Measurements from ENCODE around the gene TMEM88.

TMEM88 gene

DNA sequence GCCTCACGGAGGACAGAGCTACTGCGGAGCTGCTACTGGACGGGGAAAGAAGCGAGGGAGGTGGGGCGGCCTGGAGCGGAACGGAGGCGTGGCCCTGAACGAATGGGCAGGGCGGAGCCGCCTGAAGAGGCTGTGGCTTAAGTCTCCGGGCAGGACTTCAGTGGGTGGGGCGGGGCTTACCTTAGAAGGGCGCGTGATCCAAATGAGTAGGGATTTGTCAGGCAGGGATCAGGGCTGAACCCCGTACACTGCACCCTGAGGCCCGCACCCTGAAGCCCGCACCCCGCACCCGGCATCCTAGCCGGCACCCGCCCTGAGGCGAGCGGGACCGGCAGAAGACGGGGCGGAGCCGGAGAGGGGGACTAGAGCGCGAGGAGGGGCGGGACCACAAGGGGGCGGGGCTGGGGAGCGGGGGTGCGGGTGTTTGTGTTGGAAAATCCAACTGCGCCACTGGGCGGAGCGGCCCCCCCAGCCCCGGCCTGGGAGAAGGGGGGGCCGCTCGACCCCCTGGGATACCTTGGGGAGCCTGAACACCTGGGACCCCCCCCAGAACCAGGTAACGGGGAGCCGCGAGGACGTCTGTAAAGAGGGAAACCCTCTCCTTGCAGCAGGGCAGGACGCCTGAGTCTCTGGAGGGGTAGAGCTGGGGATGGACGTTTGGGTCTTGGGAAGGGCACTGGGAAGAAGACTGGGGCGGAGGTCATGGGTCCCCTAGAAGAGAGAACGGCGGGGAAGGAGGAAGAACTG is 20.9 kb upstream of the TMEM88 start, which contains the start of gene KDM6B:
TSS of gene KDM6B (plus strand) at position 423 of the 747 bp plus-strand sequence. CDS start 11,338 bp downstream, outside the sequence.
- no peak for DNase-seq

GRCh38 chr17:7834542-7834956 is 20.3 kb upstream of the TMEM88 start:
- DNase-seq, result no peak

GRCh38 chr17:7834957-7835813 is 19.7 kb upstream of the TMEM88 start:
- peak; percentile 55 for DNase-seq

GRCh38 chr17:7835814-7836595 is 18.9 kb upstream of the TMEM88 start:
- no peak for DNase-seq

DNA sequence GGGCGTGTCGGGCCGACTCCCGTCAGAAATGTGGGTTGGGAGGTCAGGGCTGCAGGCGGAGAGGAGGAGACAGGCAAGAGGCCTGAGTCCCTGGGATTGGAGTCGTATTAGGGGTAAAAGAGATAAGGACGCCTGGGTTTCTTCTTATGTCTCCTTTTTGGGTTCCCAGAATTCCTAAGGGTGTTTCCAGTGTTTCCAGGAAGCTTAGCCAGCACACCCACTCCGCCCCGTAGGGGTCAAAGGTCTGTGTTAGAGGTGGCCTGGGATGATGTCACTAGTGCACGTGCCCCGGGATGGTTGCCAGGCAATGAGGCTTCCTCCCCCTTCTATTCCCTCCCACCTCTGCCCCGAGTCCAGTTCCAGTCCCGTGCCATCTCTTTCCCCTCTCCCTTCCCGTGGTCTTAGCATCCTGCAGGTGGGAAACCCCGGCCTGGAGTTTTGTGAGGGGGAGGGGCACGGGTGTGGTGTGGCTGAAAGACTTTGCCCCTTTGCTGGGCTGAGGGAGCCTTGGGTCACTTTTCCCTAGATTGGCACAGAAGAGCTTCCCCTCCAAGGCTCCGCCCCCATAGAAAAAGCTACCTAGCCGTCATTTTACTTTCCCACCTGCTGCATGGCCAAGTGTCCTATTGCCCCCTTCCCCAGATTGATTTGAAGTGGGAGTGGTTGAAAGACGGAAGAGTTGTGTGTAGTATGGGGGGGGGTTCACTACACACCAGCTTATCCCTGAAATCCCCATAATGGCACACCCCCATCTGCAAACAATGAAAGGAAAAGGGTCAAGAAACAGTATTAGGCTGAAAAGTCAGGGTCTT is 18.1 kb upstream of the TMEM88 start:
- DNase-seq, result peak; percentile 52

DNA sequence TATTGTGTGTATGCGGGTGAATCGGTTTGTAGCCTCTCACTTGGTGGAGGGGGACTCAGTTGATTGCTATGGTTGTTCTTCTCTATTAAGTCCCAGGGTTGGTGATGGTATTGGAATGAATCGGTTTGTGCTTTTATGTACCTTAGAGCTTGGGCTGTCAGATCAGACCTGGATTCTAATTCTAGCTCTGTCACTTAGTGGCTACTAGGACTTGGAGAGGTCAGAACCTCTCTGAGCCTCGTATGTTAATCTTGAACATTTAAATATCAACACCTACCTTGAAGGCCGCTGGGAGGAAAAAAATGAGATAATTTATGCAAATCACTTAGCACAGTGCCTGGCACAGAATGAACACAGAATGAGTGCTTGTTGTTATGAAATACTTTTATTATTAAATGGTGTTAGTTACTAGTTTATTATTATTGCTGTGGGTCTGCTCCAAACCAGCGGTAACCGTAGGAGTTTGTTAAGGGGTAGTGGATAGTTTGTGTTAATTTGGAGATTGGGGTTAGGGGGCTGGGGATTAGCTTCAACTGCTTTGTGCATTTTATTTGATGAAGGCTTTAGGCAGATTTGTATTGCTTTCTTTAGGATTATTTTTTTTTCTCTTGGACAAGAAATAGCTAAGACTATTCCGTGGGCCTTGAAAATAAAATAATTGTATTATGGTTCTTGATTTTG is 17.3 kb upstream of the TMEM88 start:
- no peak for DNase-seq

GRCh38 chr17:7838090-7839075 is 16.5 kb upstream of the TMEM88 start:
- DNase-seq, result no peak

DNA sequence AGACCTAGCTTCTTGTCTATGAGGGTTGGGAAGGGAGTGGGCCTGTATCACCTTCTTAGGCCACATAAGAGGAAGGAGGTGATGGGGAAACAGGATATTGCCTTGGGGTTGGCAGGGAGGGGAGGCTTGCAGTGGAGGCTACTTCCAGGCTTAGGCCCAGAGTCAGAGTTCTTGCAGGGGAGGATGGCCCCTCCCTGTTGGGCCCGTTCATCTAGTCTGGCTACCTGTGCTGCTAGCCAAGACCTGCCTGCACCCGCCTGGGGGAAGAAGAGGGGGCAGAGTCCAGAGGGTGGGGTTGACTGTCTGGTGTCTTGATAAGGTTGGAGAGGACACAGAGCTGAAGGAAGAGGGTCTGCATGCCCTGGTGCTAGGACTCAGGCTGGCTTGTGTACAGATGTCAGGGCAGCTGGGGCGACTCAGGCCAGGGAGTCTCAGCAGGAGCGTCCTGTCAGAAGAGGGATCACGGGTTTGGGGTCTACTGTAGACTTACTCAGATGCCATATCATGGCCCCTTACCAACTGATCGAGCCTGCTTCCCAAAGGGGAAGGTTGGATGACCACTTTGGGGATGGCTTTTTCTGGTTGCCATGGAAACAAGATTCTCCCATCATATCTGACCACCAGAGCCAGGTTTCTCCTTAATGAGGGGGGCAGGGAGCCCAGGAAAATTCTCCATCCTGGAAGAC is 15.5 kb upstream of the TMEM88 start:
- DNase-seq, result no peak

GRCh38 chr17:7839876-7840261 is 15.0 kb upstream of the TMEM88 start:
- DNase-seq, result no peak

DNA sequence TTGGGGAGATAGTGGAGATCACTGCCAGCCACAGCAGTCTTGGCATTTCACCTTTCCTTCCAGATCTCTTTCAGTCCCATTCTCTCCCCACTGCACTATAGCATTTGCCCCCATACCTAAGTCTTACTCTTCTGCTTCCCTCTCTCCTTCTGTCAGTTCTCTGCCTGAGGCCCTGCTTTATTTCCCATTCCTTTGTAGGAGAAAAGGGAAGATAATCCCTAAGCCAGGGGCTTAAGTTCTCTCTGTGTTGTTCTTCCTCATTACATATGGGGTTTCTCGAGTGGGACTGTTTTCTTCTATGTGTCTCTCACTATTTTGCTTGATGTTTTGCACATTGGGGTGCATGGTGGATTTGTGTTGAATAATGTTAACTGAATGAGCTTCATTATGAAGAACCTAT is 14.4 kb upstream of the TMEM88 start:
- DNase-seq, result no peak

DNA sequence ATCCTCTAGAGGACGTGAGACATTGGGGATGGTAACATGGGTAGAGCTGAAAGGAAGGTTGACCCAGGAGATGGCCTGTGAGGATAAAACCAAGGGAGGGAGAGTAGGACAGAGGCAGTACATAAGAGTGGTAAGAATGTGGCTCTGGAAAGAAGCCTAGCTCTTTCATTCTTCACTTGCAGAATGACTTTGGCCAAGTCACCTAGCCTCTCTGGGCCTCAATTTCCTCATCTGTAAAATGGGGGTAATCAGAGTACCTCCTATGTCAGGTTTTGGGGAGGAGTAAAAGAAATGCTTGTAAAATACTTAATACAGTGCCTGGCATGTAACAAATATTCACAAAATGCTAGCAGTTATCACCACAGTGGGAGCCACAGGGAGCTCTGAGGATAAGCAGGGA is 14.0 kb upstream of the TMEM88 start:
- DNase-seq, result no peak

DNA sequence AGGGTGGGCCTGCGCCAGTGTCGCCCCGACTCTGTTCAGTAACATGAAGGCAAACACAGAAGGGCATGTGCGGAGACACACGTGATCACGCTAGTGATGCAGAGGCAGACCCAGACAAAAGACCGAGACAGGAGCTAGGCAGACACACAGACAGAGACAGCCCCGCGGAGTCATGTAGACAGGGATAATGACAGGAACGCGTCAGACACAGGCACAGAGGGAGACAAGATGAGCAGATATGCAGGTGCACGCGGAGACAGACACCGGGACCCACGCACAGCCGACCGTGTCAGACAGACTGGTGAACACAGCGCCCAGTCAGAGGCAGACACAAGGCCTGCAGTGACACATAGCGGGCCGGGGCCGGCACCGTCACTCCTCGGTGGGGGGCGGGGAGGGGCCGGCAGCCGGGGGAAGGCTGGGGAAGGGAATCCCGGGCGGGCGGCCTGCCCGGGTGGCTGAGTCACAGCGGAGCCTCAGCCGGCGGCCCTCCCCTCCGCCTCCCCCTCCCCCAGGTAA is 13.4 kb upstream of the TMEM88 start:
- no peak for DNase-seq

DNA sequence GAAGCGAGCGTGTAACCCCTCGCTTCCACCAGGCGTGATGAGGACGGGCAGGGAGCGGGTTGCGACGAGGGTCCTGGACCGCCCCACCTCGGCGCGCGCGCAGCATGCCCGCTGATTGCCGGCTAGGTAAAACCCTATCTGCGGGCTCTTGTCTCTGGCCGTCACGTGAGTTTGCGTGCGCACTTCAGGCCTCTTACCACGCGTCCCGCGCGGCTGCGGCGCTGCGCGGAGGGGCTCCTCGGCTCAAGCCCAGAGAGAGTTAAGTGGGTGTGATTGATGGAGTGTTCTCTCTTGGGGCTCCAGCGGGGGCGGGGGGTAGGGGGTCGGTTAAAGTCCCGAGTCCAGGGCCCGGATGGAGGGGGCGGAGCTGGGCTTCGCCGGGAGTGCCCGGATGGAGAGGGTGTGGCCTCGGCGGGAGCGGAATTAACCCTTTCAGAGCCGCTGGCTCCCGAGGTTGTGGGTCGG is 12.9 kb upstream of the TMEM88 start:
- DNase-seq, result no peak

DNA sequence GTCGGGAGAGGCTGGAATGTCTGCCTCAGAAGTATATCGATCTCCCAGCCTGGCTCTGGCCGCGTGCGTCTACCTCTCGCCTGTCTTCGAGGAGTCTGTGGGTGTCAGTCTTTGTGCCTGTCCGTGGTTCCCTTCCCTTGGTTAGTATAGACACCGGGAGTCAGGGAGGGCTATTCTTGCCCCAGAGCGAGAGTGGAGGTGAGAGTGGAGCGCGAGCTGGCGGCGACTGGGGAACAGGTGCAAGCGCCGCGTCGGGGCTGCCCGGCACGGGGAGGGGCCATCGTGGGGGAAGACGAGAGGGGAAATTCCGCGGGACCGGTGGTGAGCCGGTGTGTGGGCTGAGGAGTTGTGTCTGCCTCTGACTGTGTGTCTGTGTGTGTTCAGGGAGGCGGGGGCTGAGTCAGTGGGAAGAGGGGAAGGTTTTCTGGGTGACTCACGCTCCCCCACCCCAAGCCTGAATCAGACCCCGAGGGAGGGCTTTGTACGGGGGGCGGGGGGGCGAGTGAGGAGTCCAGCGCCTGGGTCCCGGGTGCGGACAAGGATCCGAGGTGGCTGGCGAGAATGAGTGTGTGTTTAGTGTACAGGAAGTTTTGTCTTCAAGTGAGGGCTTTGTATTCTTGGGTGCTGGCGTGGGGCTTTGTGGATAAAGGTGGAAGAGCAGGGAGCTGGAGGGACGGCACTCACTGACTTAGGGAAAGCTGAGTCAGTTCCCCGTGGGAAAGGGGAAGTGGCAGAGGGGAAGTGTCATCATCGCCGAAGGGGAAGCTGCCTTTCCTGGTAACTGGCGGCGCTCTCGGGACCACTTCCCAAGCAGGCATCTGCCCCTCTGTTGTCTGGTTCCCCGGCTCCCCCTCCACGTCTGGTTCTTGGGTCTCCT is 12.2 kb upstream of the TMEM88 start:
- no peak for DNase-seq

- no peak for DNase-seq
Observed at GRCh38 chr17:7843257-7843535, 11.7 kb upstream of the TMEM88 start.

GRCh38 chr17:7843536-7844291 is 11.2 kb upstream of the TMEM88 start:
- DNase-seq, result no peak

DNA sequence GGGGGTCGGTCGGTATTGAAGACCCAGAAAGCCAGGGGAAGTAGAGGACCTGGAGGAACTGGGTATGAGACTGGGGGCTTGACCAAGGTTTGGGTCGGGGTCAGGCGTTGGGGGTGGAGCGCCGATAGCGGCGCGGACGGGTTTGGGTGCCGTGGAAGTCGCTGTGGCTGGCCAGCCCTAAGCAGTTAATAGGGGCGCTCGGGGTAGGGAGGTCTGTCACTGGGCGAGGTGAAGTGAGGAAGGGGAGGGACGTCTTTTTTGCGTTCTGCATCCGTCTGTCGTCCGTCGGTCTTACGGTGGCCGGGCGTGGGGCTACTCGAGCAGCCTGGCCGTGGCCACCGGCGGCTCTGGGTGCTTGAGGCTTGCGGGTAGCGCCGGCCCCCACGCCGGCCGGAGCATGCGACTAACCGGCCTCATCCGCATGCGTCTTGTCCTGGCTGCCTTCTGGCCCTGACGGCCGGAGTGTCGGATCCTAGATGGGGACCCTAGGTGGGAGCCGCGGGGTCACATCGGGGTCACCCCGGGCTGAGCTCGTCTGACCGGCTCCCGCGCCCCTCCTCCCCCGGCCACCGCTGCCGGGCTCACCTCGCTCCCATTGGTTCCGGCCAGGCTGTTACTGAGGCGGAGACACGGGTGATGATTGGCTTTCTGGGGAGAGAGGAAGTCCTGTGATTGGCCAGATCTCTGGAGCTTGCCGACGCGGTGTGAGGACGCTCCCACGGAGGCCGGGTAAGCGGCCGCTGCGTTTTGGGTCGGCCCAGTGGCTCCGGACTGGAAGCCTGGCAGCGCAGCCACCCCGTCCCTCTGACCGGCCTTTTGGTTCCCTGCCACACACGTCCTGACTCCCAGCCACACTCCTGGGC is 10.3 kb upstream of the TMEM88 start:
- DNase-seq, result no peak
